GM19025 (cell line): ENCODE results near the gene DOCK3.
"Not testable (repeated sequence)": the region's sequence is repeated elsewhere in the genome, so short reads cannot be mapped to it uniquely, and the experiment has no call there.

ENCODE experiments used
- ATAC-seq: cut with Tn5 transposase; IDR thresholded peaks from one replicate; pipeline ENCODE4 v1.9.1; 2021; ENCODE audit warnings: mild to moderate bottlenecking, low read depth, moderate library complexity; ENCODE audit not compliant: unreplicated experiment

Gene DOCK3

DNA sequence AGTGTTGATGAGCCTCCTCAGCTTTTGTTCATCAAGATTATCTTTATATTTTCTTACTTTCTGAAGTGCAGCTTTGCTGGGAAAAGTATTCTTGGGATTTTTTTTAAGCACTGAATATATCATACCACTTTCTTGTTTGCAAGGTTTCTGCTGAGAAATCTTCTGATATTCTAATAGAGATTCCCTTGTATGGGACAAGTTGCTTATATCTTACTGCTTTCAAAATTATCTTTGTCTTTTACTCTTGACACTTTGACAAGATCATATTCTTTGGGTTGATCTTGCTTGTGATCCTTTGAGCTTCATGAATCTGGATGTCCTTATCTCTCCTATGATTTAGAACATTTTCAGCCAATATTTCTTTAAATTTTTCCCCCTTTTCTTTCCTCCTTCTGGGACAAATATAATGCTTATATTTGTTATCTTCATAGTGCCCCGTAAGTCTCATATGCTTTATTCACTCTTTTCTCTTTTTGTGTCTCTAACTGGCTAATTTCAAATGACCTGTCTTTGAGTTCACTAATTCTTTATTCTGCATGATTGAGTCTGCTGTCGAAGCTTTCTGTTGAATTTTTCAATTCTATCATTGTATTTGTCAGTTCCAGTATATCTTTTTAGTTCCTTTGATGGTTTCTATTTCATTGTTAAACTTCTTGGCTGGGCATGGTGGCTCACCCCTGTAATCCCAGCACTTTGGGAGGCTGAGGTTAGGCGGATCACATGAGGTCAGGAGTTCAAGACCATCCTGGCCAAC is 499.0 kb downstream of the DOCK3 start:
- ATAC-seq: no peak

DNA sequence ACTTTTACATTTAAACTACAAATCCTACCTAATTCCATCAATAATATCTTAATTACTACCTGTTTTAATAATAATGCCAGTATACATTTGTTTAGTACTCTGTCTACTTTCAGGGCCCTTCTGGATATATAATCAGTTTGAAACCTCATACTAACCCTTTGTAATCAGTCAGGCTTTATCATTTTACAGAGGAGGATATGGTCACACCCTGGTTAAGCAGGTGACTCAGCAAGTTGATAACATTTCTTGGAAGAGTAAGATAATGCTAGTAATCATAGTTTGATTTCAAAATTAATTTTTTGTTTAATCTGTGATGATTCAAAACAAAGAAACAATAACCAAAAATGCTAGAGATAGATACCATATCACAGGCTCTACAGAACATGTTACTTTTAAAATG is 502.2 kb downstream of the DOCK3 start:
- no peak for ATAC-seq

DNA sequence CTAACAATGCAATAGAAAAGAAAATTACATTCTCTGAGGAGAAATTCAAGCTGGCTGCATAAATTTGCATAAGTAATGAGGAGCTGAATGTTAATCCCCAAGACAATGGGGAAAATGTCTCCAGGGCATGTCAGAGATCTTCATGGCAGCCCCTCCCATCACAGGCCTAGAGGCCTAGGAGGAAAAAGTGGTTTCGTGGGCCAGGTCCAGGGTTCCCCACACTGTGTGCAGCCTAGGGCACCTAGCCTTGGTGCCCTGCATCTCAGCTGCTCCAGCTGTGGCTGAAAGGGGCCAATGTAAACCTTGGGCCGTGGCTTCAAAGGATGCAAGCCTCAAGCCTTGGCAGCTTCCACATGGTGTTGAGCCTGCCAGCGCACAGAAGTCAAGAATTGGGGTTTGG is 511.7 kb downstream of the DOCK3 start:
- ATAC-seq: not testable (repeated sequence)

DNA sequence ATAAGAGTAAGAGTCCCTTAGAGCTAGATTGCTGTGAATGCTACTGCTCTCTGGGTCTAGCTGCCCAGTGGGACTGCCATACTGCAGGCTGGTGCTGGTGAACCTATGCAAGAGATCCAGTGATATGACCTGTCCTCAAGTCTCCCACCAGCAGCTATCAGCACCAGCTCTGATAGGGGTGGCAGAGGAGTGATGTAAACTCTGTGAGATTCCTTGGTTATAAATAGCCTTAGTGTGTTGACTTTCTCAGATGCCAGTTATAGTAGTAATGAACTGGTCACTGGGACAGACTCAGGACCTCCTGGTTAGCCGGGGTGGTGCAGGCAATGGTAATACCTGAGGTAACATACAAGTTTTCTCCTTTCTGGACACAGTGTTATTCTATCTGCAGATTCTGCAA is 515.5 kb downstream of the DOCK3 start:
- no peak for ATAC-seq

GRCh38 chr3:51190827-51191226 is 516.1 kb downstream of the DOCK3 start:
- no peak for ATAC-seq

GRCh38 chr3:51191768-51192167 is 517.0 kb downstream of the DOCK3 start:
- ATAC-seq: no peak

- no peak for ATAC-seq
These were observed 523.8 kb downstream of the DOCK3 start for GRCh38 chr3:51198477-51198876.

- ATAC-seq: not testable (repeated sequence)
These were observed 524.6 kb downstream of the DOCK3 start for GRCh38 chr3:51199296-51199695.

- ATAC-seq: no peak
These were observed 541.6 kb downstream of the DOCK3 start for GRCh38 chr3:51216291-51216690.

DNA sequence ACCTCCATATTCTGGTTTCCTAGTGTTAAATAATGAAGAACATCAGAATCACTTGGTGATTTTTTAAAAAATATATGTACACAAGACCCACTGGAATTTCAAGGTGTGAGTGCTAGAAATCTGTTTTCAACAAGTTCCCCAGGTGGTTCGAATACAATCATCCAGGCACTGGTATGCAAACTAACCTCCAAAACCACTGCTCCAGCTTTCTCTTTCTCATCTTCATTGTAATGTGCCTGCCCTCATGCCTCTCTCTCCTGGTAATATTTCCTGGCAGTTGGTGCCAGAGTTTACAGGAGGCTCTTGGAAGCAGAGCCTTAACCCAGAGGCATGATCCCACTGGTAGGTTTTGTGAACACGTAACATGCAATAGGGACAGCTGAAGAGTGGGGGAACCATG is 547.2 kb downstream of the DOCK3 start:
- no peak for ATAC-seq

- ATAC-seq: no peak
These were observed 549.6 kb downstream of the DOCK3 start for GRCh38 chr3:51224283-51224682.

GRCh38 chr3:51224843-51225242 is 550.1 kb downstream of the DOCK3 start:
- ATAC-seq: no peak

- no peak for ATAC-seq
These were observed 568.2 kb downstream of the DOCK3 start for GRCh38 chr3:51242939-51243338.

DNA sequence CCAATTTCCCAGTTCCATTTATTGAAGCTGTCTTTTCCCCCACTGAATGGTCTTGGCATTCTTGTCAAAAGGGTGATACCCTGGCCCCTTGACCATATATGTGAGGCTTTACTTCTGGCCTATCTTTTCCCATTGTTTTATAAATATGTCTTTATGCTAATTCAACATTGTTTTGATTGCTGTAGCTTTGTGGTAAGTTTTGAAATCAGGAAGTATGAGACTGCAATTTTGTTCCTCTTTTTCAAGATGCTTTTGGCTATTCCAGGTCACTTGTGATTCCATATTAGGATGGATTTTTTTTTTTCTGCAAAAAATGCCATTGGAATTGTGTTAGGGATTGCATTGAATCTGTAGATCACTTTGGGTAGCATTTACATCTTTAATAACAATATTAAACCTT is 569.2 kb downstream of the DOCK3 start:
- ATAC-seq: no peak

- ATAC-seq: no peak
These were observed 571.1 kb downstream of the DOCK3 start for GRCh38 chr3:51245867-51246266.

DNA sequence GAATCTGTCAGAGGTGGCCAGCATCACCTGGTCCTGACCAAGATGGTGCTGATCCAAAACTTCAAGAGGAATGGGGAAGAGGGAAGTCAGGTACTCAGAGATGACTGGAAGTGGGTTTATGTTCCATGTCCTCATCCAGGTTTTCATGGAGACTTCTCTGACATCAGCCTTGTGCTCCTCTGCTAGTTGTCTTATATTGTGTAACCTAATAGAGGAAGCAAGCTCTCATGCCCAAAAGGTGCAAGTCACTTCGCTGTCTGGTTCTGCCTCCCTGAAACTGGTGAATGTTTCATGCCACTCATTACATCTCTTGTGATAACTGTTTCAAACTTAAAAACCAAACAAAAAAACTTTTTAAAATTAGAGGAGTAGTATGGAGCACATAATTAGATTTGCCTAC is 583.1 kb downstream of the DOCK3 start:
- no peak for ATAC-seq

DNA sequence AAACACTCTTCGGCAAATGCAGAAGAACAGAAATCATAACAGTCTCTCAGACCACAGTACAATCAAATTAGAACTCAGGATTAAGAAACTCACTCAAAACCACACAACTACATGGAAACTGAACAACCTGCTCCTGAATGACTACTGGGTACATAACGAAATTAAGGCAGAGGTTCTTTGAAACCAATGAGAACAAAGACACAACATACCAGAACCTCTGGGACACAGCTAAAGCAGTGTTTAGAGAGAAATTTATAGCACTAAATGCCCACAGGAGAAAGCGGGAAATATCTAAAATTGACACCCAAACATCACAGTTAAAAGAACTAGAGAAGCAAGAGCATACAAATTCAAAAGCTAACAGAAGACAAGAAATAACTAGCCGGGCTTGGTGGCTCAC is 589.4 kb downstream of the DOCK3 start:
- ATAC-seq: not testable (repeated sequence)

GRCh38 chr3:51268132-51268531 is 593.4 kb downstream of the DOCK3 start:
- no peak for ATAC-seq

DNA sequence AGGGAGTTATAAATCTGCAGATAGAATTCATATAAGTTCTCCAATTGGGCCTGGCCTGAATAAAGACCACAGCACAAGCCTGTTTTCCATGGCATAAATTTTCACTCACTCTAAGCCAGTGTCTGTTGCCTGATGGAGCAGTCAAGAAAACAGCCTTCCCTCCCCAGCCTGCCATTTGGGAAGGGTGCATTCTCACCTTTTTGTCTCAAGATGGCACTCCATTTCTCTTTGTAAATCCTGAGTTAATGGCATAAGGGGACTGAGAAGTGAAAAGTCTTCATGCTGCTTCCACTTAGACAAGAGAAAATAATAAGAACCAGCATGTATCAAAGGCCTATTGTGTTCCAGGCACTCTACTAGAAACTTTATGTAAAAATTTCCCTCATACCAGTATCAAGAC is 594.7 kb downstream of the DOCK3 start:
- no peak for ATAC-seq

- ATAC-seq: no peak
These were observed 595.8 kb downstream of the DOCK3 start for GRCh38 chr3:51270559-51270958.

DNA sequence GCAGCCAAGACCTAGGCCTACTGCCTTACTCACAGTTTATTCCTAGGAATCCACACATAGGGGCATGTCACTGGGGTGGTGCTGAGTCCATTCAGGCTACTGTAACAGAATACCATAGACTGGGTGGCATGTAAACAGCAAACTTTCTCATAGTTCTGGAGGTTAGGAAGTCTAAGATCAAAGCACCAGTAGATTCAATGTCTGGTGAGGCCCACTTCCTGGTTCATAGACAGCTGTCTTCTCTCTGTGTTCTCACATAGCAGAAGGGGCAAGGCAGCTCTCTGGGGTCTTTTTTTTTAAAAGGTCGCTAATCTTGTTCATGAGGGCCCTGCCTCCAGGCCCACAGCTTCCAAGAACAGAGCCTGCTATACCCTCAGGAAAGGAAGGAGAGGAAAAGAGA is 596.4 kb downstream of the DOCK3 start:
- ATAC-seq: no peak

DNA sequence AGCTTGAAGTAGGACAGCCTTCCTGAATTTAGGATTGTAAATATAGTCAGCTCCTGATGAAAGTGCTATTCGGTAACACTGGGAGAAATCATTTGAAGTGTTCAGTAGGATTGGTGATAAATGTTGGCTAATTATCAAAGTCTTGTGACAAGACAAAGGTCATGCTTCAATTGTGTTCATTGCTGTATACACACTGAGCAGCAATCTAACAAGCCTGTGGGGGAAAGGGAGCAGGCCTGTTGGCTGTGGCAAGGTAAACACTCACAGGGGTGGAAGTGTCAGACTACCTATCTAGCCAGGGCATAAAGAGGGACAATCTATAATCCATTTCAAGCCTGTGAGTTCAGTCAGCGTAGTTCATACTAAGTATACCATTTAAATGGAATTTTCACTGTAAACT is 599.3 kb downstream of the DOCK3 start:
- no peak for ATAC-seq
